Esophagus mucosa (tissue), 1 donor: Measurements from ENCODE around the gene NAPEPLD. TPM values are rescaled to one million over a fixed set of nuclear protein-coding genes. Genes with fewer than 3 reads are reported as not detected.
"Not testable (repeated sequence)": the region's sequence is repeated elsewhere in the genome, so short reads cannot be mapped to it uniquely, and the experiment has no call there.

ENCODE experiments used
- ATAC-seq: fragments of 200-7000 bp; cut with Tn5 transposase; one replicate; pipeline ENCODE4 v1.9.1; 2020
- total RNA-seq: library from RNA; stranded (reverse); gene quantifications from one replicate; pipeline ENCODE4 v1.2.4, GENCODE V29; 2023
- donor health status: DM: yes; HTN: yes; CAD: no.

The NAPEPLD gene
- 3.3 TPM for total RNA-seq

DNA sequence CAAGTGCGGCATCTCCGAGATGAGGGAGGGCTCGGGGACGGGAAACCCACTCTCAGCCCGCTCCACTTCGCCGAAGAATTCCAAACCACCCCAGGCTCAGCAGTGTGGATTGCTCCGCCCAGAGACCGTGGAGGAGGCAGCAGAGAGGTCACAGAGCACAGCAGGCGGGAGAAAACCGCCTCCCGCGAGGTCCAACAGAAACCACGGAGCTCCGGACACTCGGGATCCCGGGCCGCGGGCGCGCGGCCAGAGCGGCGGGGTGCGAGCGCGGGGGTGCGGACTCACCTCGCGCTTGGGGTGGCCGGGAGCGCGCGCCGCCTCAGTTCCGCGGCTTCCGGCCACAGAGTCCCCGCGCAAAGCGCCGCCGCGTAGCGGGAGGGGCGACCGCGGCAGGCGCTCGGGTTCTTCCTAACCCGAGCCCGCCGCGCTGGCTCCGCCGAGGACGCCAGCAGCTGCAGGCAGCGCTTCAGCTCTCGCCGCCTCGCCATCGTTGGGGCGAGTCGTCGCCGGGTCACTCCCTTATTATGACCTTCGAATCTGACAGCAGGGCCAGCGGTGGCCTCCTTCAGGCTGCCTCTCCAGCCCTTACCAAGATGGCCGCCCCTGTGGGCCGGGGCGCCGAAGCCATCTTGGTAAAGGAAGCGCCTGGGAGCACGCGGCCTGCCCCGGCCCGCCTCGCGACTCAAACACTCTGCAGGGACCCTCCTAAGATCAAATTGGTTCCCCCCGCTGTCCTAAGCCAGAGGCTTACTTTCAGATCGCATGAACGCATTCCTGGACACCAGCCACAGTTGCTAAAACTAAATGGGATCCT lies at the start of gene NAPEPLD:
TSS of gene NAPEPLD (minus strand) at position 106 of the 814 bp plus-strand sequence. CDS start 20,323 bp downstream, outside the sequence.
- ATAC-seq: peak; percentile 81

DNA sequence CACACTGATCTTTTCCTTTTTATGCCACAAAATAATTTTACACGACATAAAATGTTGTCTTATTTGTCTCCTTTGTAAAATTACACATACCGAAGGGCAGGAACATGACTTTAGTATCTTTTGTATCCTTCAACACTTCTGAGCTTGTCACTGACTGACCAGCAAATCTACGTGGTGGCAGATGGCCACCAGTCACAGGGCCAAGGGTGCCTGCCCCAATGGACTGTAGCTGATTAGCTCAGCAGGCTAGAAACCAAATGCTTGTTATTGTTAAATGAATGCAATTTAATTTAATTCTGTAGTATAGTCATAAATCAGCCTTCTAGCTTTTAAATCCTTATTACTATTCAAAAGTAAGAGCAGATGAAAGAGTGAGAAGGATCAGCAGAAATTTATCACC lies 49.2 kb upstream of the NAPEPLD start:
- ATAC-seq: not testable (repeated sequence)

DNA sequence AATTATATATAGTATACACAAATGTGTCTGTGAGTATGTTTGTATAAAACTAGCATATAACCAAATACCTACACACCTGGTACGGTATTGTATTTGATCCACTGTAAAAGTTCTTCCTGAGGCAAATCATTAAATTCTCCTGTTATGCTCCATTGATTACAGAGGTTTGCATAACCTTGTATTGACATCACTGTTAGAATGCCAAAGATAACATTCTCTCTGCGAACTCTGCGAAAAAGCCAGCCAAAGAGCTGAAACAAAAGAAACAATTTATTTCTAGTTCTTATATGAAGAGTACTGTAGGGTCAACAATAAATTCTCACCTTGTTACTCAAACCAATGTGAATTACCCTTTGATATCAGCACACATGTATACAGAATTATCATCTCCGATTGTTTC lies 46.5 kb upstream of the NAPEPLD start:
- not testable (repeated sequence) for ATAC-seq

DNA sequence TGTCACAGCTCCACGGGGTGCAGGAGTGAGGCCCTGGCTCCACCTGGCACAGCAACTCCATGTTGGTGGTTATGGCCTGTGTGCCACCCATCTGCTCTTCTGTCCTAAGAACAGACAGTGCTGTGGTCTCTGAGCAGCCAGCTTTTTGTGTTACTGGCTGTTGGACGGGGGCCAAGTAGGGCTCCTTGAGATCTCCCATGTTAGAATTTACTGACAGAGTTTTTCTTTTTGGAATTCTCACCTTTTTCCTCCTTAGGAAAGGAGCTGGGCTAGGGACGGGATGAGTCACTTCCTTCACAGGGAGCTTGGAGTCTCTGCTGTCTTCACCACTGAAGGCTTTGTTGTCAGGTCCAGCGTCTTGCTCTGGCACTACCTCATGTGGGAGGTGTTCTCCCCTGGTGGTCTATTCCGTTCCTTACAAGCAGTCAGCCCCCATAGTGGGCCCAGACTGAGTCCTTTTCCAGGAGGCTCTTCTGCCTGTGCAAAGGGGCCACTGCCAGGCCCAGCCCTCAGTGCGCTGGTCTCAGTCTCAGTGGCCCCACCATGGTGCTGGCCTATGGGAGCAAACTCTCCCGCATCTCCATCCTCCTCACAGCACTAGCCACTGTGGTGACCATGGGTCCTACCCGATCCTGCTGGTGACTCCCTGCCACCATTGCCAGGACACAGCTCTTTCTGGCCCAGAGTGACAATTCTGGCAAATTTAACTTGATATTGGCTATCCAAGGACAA lies 23.7 kb upstream of the NAPEPLD start:
- ATAC-seq: not testable (repeated sequence)

DNA sequence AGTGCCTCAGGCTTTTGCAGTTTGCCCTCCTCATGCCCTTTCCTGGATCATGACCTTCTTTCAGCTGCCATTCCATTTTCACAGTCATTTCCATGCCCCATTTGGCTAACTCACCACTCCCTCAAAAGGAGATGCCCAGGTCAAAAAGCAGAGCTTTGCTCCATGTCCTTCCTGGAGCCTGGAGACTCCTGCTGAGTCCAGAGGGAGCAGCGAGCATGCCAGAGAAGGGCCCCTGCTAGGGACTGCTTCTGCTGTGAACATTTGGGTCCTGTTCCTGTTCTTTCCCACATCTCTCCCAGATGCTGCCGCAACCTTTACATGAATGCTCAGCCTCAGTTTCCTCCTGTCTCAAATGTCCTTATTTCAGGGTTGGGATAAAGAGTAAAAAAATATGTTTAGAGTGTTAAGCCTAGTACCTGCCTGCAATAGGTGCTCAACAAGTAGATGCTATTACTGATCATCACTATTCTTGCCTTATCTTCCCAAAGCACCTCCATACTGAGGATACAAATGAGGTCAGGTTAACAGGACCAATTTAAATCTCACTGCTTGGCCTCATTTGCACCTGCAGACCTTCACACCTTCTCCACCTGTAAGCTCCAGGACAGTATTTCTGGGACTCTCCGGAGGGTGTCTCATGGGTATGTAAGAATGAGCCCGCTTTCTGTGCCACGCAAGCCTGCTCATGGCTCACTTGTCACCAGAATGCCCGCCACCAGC lies 23.0 kb upstream of the NAPEPLD start:
- not testable (repeated sequence) for ATAC-seq

DNA sequence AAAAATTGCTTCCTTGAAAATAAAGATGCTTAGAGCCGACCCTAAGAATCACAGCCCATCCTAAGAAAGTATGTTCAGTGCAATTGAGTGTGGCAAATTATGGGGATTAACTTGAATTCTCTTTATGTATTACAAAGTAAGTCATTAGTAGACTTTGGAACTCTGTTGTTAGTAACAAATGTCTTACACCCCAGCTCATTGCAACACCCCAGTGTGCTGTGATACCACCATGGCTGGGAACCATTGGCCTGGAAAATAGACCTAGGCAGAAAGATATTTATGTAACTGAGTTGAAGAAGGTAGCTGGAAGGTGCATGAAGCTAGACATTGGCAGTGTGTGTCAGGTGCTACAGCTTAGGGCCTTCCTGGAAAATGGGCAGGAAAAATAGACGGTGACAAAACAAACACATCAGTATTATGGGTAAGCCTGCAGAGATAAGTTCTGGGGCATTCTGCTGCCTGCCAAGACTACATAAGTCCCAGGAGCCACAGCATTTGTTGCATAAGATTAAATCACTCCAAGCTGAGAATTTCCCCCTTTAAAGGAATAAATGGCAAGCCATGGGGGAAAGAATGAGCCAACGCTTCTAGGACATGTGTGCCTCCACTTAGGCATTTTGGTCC lies 18.1 kb upstream of the NAPEPLD start:
- not testable (repeated sequence) for ATAC-seq

DNA sequence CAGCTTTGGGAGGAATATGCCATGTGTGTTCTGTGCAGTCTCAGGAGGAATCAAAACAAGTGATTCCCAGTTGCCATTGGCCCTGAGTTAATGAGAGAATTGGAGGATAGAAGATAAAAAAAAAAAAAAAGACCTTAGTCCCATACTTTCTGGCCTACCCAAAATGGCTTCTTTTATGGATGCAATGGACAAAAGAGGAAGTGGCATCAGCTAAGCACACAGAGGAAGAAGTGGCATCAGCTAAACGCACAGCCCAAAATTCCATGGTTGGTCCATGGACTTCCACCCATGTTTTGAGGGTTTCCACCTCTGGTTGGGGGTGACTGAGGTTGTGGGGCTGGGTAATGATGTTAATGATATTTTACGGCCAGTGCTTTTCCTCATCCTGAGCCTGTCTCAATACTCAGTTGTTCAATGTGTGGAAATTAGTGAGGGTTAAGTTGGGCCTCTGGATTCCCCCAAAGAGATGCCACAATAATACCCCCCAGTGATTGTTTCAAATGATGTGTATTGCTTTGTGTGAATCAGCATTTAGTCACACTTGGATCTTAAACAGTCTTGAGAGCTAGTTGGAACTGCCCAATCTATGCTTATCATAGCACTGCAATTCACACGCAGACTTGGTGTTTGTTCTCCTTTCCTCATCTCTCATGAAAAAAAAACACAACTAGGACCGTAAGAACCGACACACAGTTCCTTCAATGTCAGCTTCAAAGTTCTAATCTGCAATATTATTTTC lies 14.4 kb upstream of the NAPEPLD start:
- not testable (repeated sequence) for ATAC-seq

DNA sequence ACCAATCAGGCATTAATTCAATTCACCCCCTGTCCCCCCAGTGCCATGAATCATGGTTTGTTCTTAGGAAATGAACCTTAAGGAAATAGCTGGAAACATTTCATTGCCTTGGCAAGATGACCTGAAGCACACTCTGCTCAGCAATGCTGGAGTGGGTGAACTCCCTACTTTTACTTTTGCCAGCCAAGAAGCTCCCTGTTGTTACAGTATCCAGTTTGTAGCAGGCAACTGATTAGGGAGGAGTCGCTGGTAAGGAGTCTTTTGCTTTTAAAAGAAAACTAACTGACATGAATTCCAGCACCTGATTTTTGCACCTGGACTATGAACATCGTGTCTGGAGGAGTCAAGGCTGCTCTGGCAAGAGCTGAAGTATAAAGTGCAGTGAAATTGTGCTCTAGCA lies 13.7 kb upstream of the NAPEPLD start:
- ATAC-seq: peak; percentile 43

DNA sequence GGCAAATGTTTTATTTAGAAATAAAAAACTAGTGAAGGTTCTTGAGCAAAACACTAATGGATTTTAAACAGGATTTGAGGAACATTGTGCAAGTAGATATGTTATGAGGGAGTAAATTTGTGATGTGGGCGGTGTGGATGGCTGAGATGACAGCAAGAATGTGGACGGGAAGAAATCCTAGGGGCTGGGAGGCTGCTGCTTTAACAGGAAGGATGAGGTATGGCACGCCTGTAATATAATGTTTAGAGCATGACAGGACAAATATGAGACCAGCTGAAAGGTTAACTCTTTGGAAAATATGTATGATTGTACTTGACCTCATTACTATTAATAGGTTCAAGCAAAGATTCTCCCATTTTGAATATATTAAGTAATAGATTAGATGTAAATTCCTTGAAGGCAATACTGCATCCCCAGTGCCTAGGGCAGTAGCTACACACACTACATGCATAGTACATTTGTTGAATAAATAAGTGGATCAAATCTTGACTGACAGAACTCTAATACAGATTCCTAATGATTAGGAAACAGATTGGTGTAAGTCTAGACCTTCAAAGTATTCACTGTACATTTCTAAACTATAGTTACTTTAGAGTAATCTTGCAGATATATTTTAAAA lies 13.2 kb upstream of the NAPEPLD start:
- not testable (repeated sequence) for ATAC-seq

DNA sequence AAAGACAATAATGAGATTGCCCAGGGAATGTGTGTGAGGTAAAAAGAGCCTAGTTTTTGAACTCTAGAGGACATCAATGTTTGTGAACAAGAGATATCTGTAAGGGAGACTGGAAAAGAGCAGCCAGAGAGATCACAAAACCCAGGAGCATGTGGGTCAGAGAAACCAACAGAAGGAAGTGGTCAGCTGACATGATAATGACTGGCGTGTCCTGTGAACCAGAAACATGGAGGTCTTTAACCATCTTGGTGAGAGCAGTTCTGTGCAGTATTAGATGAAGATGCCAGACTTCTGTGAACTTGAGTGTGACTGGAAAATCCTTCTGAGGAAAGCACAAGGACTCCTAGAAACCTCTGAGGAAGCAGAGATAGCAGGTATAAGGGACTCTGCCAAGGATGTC lies 10.2 kb upstream of the NAPEPLD start:
- not testable (repeated sequence) for ATAC-seq

DNA sequence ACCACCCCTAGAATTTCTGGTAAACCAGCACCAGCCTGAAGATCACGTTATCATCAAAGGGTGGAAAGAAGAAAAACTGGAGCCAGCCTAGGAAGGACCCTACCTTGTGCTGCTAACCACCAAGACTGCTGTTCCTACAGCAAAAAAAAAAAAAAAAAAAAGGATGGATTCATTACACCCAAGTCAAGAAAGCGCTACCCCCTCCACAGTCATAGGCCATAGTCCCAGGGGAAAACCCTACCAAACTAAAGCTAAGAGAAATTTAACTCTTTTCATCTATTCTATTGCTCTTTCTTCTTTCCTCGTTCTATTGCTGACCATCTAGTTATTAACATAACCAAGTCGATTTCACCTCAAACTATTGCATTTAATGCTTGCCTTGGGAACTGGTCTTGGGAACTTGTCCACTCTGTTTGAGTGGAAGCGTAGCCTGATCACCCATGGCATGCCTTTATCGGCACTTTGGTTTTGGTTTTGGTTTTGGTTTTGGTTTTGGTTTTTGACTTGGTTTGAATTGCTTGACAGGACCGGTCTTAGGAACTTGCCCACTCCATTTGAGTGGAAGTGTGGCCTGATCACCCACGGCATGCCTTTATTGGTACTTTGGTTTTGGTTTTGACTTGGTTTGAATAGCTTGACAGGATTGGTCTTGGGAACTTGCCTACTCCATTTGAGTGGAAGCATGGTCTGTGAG lies 6.6 kb upstream of the NAPEPLD start:
- ATAC-seq: not testable (repeated sequence)

DNA sequence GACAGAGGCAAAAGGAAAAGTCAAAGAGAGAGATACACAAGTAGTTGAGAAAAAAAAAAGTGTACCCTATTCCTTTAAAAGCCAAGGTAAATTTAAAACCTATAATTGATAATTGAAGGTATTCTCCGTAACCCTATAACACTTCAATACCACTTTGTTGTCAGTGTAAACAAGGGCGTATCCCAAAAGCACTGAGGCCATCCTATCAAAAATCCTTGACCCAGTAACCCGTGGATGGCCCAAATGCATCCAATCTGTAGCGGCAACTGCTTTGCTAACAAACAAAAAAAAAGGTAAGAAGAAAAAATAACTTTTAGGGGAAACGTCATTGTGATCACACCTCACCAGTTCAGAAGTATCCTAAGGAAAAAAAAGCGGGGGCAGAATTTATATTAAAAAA lies 5.1 kb upstream of the NAPEPLD start:
- no peak for ATAC-seq

DNA sequence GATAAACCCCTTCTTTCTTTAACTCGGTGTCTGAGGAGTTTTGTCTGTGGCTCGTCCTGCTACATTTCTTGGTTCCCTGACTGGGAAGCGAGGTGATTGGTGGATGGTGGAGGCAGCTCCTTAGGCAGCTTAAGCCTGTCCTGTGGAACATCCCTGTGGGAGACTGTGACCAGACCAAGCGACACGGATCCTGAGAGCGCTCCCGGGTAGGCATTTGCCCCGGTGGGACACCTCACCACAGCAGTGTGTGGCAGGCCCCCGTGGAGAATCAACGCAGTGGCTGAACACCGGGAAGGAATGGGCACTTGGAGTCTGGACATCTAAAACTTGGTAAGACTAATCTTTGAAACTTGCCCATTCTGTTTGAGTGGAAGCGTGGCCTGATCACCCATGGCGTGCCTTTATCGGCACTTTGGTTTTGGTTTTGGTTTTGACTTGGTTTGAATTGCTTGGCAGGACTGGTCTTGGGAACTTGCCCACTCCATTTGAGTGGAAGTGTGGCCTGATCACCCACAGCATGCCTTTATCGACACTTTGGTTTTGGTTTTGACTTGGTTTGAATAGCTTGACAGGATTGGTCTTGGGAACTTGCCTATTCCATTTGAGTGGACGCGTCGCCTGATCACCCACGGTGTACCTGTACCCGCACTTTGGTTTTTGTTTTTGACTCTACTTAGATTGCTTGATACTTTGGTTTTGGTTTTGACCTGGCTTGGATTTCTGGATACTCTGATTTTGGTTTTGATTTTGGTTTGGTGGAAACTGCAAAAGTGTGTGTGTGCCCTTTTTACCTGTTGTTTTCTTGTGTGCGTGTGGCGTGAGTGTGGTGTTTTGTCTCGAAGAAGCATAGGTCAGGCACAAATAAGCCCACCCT lies 4.1 kb upstream of the NAPEPLD start:
- ATAC-seq: not testable (repeated sequence)

DNA sequence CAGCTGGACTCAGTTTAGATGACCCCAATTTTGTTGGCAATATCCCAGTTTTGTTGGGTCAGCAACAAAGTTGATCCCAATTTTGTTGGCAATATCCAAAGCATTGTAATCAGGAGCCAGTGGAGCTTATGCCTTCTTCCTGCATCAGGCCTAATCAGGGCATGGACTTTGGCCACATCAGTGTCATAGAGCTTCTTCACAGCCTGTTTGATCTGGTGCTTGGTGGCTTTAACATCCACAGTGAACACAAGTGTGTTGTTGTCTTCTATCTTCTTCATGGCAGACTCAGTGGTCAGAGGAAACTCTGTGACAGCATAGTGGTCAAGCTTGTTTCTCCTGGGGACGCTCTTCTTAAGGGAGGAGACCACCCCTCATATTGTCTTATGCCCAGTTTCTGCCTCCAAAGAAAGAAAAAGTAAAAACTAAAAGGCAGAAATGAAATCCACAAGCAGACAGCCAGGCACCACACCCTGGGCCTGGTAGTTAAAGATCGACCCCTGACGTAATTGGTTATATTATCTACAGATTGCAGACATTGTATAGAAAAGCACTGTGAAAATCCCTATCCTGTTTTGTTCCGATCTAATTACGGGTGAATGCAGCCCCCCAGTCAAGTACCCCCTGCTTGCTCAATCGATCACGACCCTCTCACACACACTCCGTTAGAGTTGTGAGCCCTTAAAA lies 3.2 kb upstream of the NAPEPLD start:
- not testable (repeated sequence) for ATAC-seq

DNA sequence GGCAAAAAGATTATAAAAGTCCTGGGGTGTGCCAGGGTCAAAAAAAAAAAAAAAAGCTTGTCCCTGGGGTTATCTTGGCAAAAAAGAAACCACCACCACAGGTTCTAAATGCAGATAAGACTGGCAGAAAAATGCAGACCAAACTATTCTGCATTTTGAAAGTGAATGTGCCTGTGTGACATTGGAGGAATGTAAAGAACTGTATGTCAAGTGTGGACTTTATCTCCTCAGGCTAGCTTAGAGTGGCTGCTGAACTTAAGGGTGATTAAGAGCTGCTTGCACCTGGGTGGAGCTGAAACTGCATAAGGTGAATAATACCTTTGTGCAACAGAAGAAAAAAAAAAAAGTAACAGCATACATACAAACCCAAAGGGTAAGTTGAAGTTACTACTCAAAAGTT lies 1.3 kb upstream of the NAPEPLD start:
- ATAC-seq: peak; percentile 90

DNA sequence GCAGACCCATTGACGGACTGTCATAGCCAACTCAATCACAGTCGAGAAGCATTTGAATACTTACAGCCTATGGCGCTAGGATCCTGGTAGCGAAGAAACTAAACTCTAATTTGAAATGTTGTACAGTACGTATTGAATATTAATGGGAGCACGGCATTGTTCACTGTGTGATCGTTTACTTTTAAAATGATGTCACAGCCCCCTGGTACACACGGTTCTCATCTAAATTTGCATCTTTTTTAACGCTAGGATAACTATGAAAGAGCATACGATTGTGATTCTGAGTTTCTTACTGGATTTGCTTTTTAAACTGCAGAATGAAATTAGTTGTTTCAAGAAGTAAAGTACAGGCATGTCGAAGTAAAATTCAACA lies 895 bp upstream of the NAPEPLD start:
- peak; percentile 1 for ATAC-seq

DNA sequence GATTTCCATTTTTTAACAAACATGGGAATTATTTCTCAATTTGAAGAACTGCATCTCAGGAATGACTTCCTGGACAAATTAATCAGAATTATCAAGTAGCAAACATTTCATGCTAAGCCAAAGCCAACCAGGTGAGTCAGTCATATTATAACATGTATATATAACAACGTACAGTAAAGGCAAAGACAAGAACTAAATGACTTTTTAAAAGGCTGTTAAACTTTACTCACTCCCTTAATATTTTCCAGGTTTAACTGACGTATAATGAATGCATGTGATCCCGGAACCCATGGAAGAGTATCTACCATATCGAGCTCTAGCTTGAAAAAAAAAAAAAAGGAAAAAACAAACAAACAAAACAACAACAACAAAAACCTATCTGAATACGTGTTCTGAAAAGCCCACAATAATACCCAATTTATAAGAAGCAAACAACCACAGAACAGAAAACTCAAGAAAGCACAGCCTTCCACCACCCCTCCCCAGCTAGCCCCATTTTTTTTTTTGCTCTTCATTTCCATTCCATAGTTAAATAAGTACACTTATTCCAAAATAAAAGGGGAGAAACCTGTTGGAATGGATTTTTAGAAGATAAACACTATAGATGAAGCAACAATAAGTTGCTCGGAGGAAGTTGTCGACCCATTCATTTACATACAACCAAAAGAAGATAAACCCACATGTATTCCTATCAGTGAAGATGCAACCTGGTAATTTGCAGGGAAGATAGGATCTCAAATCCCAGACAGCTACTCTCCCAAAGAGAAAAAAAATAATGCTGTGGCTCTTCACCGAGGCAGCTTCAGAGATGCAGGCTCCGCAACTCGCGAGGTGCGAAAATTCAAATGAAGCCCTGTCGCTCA lies 537 bp downstream of the NAPEPLD start:
- ATAC-seq: no peak

DNA sequence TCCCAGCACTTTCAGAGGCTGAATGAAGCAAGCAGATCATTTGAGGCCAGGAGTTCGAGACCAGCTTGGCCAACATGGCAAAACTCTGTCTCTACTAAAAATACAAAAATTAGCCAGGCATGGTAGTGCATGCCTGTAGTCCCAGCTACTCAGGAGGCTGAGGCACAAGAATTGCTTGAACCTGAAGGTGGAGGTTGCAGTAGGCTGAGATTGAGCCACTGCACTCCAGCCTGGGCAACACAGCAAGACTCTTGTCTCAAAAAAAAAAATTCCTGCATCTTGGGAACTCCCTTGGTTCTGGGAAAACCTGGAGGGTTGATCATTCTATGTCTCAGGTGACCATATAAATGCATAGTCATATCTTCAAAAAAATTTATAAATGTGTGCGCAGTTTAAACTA lies 4.1 kb downstream of the NAPEPLD start:
- not testable (repeated sequence) for ATAC-seq
